GM12878 (cell line): ENCODE measurements around the gene ANKRD33B. TPM values are rescaled to one million over a fixed set of nuclear protein-coding genes. Genes with fewer than 3 reads are reported as not detected.

Experiments
- ATAC-seq: fragments of 200-7000 bp; cut with Tn5 transposase; 3 replicates; pipeline ENCODE4 v1.9.1; 2020; ENCODE audit warnings: mild to moderate bottlenecking, moderate library complexity
- Bru-seq: library from RNA; stranded (reverse); fragments of 400-500 nt; gene quantifications from one replicate; lab custom pipeline; 2021; lab: Mats Ljungman, UMichigan
- BruChase-seq, 2 experiments: library from RNA; stranded (reverse); fragments of 400-500 nt; gene quantifications; one replicate each; lab custom pipeline; 2021; lab: Mats Ljungman, UMichigan
- BruUV-seq: library from RNA; stranded (reverse); fragments of 400-500 nt; replicated peaks from 2 replicates; lab custom pipeline; 2021; lab: Mats Ljungman, UMichigan
- CTCF ChIA-PET: fragments of 300-600 bp; sonication (Branson Sonifier 250); formaldehyde crosslinking; extraction: SDS; loops from one replicate; lab custom pipeline; 2021; ENCODE audit warnings: inconsistent platforms; lab: Yijun Ruan, JAX
- POLR2A ChIA-PET: fragments of 350-600 bp; formaldehyde crosslinking; extraction: SDS; loops from one replicate; lab custom pipeline; 2021; ENCODE audit warnings: inconsistent platforms; lab: Charles Lee
- RAD21 ChIA-PET: fragments of 300-600 bp; sonication (Branson Sonifier 250); formaldehyde crosslinking; loops from one replicate; lab custom pipeline; 2023; ENCODE audit warnings: antibody characterized with exemption; ENCODE audit not compliant: unreplicated experiment; lab: Charles Lee
- SMC1A ChIA-PET: fragments of 300-600 bp; sonication (Branson Sonifier 250); formaldehyde crosslinking; loops from one replicate; lab custom pipeline; 2023; ENCODE audit not compliant: unreplicated experiment, uncharacterized antibody; lab: Charles Lee
- DNase-seq: peaks from one replicate; pipeline ENCODE4 v3.0.0-alpha.2; 2011; ENCODE audit warnings: low read depth, low spot score
- FAIRE-seq: peaks from 3 replicates; lab custom pipeline; 2011; peaks lifted over from hg19 to GRCh38; lab: Jason Lieb, UNC
- H2AFZ ChIP-seq: 2 replicates; pipeline ENCODE4 v1.6.0; 2011; ENCODE audit warnings: low read depth, low read length, control low read depth; ENCODE audit not compliant: control insufficient read depth
- H3K27ac ChIP-seq: 2 replicates; pipeline ENCODE4 v1.5.1; 2011; ENCODE audit warnings: control low read depth; ENCODE audit not compliant: control insufficient read depth, insufficient read depth
- H3K27me3 ChIP-seq, 2 experiments: replicated peaks in 1 of 2; 2 replicates each; pipeline versions ENCODE4 v1.6.0 to v1.6.1; 2011; ENCODE audit warnings: low read length in 1 of 2; ENCODE audit not compliant: control insufficient read depth in 2 of 2, insufficient read depth in 2 of 2
- H3K36me3 ChIP-seq, 2 experiments: 2 replicates each; pipeline ENCODE4 v1.5.1; 2011; ENCODE audit warnings: low read length in 1 of 2; ENCODE audit not compliant: control insufficient read depth in 2 of 2, insufficient read depth in 2 of 2
- H3K4me1 ChIP-seq: 2 replicates; pipeline ENCODE4 v1.6.1; 2011; ENCODE audit warnings: mild to moderate bottlenecking, low read length, moderate library complexity, mixed read lengths; ENCODE audit not compliant: control insufficient read depth, insufficient read depth
- H3K4me2 ChIP-seq: 2 replicates; pipeline ENCODE4 v1.6.0; 2011; ENCODE audit warnings: control low read depth; ENCODE audit not compliant: control insufficient read depth, insufficient read depth
- H3K4me3 ChIP-seq: fragments of 200-600 bp; sonication (generic); 2 replicates; pipeline ENCODE4 v1.5.1; 2016
- H3K79me2 ChIP-seq: 2 replicates; pipeline ENCODE4 v1.6.0; 2011; ENCODE audit warnings: low read length; ENCODE audit not compliant: control insufficient read depth, insufficient read depth
- H3K9ac ChIP-seq: 2 replicates; pipeline ENCODE4 v1.8.0; 2011; ENCODE audit warnings: low read length, control low read depth, mixed read lengths; ENCODE audit not compliant: control insufficient read depth, insufficient read depth
- H3K9me3 ChIP-seq: replicated peaks from 3 replicates; pipeline ENCODE4 v1.5.1; 2011; ENCODE audit warnings: mild to moderate bottlenecking, low read length; ENCODE audit not compliant: control insufficient read depth, insufficient read depth
- H4K20me1 ChIP-seq: 2 replicates; pipeline ENCODE4 v1.6.0; 2011; ENCODE audit not compliant: control insufficient read depth, insufficient read depth
- BACH1 ChIP-seq: fragments of 450-650 bp; IDR thresholded peaks from 2 replicates; pipeline ENCODE4 v1.6.1; 2017; ENCODE audit warnings: mild to moderate bottlenecking, borderline replicate concordance
- BCL11A ChIP-seq: IDR thresholded peaks from 2 replicates; pipeline ENCODE4 v1.6.1; 2011; ENCODE audit warnings: low read depth, low read length
- CHD2 ChIP-seq: IDR thresholded peaks from 2 replicates; pipeline ENCODE4 v1.6.1; 2011; ENCODE audit warnings: low read depth, low read length, improper control_type of control experiment, borderline replicate concordance
- GATAD2B ChIP-seq: fragments of 450-650 bp; conservative IDR thresholded peaks from 2 replicates; pipeline ENCODE4 v1.6.1; 2017; ENCODE audit warnings: low read depth, mild to moderate bottlenecking, moderate library complexity
- HDAC6 ChIP-seq: fragments of 200-600 bp; sonication (generic); IDR thresholded peaks from one replicate; pipeline ENCODE4 v1.8.0; 2017; ENCODE audit warnings: antibody characterized with exemption; ENCODE audit not compliant: unreplicated experiment
- IRF5 ChIP-seq: fragments of 450-650 bp; IDR thresholded peaks from 2 replicates; pipeline ENCODE4 v1.6.1; 2017; ENCODE audit warnings: borderline replicate concordance
- KLF5 ChIP-seq: fragments of 450-650 bp; IDR thresholded peaks from 2 replicates; pipeline ENCODE4 v1.6.1; 2014; ENCODE audit warnings: mild to moderate bottlenecking; ENCODE audit not compliant: partially characterized antibody
- LARP7 ChIP-seq: fragments of 450-650 bp; IDR thresholded peaks from 2 replicates; pipeline ENCODE4 v1.6.1; 2017; ENCODE audit warnings: mild to moderate bottlenecking
- PAX8 ChIP-seq: fragments of 450-650 bp; IDR thresholded peaks from 2 replicates; pipeline ENCODE4 v1.6.1; 2017; ENCODE audit warnings: mild to moderate bottlenecking, moderate library complexity
- STAT1 ChIP-seq: fragments of 450-650 bp; conservative IDR thresholded peaks from 2 replicates; pipeline ENCODE4 v1.6.1; 2014; ENCODE audit warnings: antibody characterized with exemption, mild to moderate bottlenecking
- TCF7 ChIP-seq: IDR thresholded peaks from 2 replicates; pipeline ENCODE4 v1.6.1; 2014; ENCODE audit warnings: antibody characterized with exemption, borderline replicate concordance
- ZNF24 ChIP-seq: fragments of 450-650 bp; IDR thresholded peaks from 2 replicates; pipeline ENCODE4 v1.6.1; 2017; ENCODE audit warnings: antibody characterized with exemption, mild to moderate bottlenecking
- ZNF687 ChIP-seq: fragments of 450-650 bp; IDR thresholded peaks from 2 replicates; pipeline ENCODE4 v1.6.1; 2017; ENCODE audit warnings: mild to moderate bottlenecking, moderate library complexity
- WGBS: methylation state at CpG from one replicate; pipeline ENCODE4 v1.1.6; 2016; ENCODE audit warnings: low lambda C conversion rate; ENCODE audit not compliant: insufficient replicate concordance, insufficient coverage; ENCODE audit errors: missing lambda C conversion rate; 5-methylcytosine and 5-hydroxymethylcytosine counted together
- in situ Hi-C: fragments of 300-500 bp; cut with MboI; formaldehyde crosslinking; loops from 9 replicates; pipeline ENCODE4 v1.14.3; 2018; ENCODE audit warnings: mixed read lengths
- intact Hi-C: fragments of 100-400 bp; cut with micrococcal nuclease; formaldehyde crosslinking; loops from one replicate; pipeline ENCODE4 v1.14.2; 2022; ENCODE audit not compliant: unreplicated experiment
- long read RNA-seq, 2 experiments: library from polyadenylated mRNA; unstranded; transcript quantifications; one replicate each; pipeline ENCODE4 v2.0.0, GENCODE V29; 2019 to 2020
- polyA minus RNA-seq, 3 experiments: library from RNA; depleted of rRNA, polyadenylated mRNA; stranded (reverse); fragments of >200 nt; gene quantifications; 2 replicates each; pipeline ENCODE4 v1.2.3, GENCODE V29; 2011
- polyA plus RNA-seq, 11 experiments: library from polyadenylated mRNA; depleted of rRNA in 4 of 11; unstranded in 6 of 11; stranded (reverse) in 5 of 11; fragments of >200 nt; fragmentation: Nextera tagmentation in 4 of 11; fragmentation: Illumina TruSeq in 1 of 11; extraction: Ambion mirVana in 4 of 11; extraction: Trizol in 1 of 11; gene quantifications; 1 replicate in 1 of 11; 2 replicates in 10 of 11; pipeline versions ENCODE4 v1.2.1 to v1.2.3, GENCODE V29; 2011 to 2016; ENCODE audit warnings: inconsistent platforms in 2 of 11, missing spikeins in 2 of 11, low read depth in 1 of 11
- total RNA-seq, 4 experiments: library from RNA; depleted of rRNA in 3 of 4; stranded (reverse); fragments of >200 nt in 3 of 4; fragmentation: Illumina TruSeq in 1 of 4; extraction: Trizol in 1 of 4; gene quantifications; 2 replicates each; pipeline versions ENCODE4 v1.2.1 to v1.2.3, GENCODE V29; 2013 to 2021

ANKRD33B gene
- total RNA-seq (2013; cell fraction: nucleolus; rRNA removed), result 51.1 and 53.7 TPM in 2 replicates
- total RNA-seq (2014; rRNA removed), result 17.0 and 18.6 TPM in 2 replicates
- 20.3 and 20.4 TPM in 2 replicates for total RNA-seq (2014; rRNA removed; fragmentation: Illumina TruSeq; extraction: Trizol)
- 58.4 and 61.6 TPM in 2 replicates for total RNA-seq (2021)
- 12.2 TPM for polyA plus RNA-seq (2011; ENCODE audit: low read depth)
- 11.0 and 12.7 TPM in 2 replicates for polyA plus RNA-seq (2011; rRNA removed)
- polyA plus RNA-seq (2011; cell fraction: cytosol; rRNA removed), result 16.9 and 17.7 TPM in 2 replicates
- polyA plus RNA-seq (2011; cell fraction: nucleus; rRNA removed), result 24.0 and 29.2 TPM in 2 replicates
- 19.6 TPM in 2 replicates for polyA plus RNA-seq (2012)
- 22.7 and 27.0 TPM in 2 replicates for polyA plus RNA-seq (2014; fragmentation: Illumina TruSeq; extraction: Trizol)
- 1 to 10 TPM; 5.9 to 6.1 TPM for polyA plus RNA-seq (2014; fragmentation: Nextera tagmentation; extraction: Ambion mirVana)
- 19.6 and 20.7 TPM in 2 replicates for polyA plus RNA-seq (2014; rRNA removed)
- 1 to 10 TPM; 4.9 to 9.5 TPM for polyA plus RNA-seq (2016; fragmentation: Nextera tagmentation; extraction: Ambion mirVana)
- polyA minus RNA-seq (2011; rRNA and poly(A)+ RNA removed), result 42.2 and 53.6 TPM in 2 replicates
- 28.3 and 29.6 TPM in 2 replicates for polyA minus RNA-seq (2011; cell fraction: cytosol; rRNA and poly(A)+ RNA removed)
- 13.7 and 27.7 TPM in 2 replicates for polyA minus RNA-seq (2011; cell fraction: nucleus; rRNA and poly(A)+ RNA removed)
- Bru-seq, nascent RNA, result percentile 96 among the genes with signal in this experiment
- BruChase-seq, experiment 1, labeled RNA remaining after a 6-hour chase, result percentile 97 among the genes with signal in this experiment
- BruChase-seq, experiment 2, labeled RNA remaining after a 2-hour chase, result percentile 97 among the genes with signal in this experiment
- long read RNA-seq, experiment 1, partial matches to known transcripts, result 0 of 4 reads
- long read RNA-seq, experiment 1, other reads (novel, unspliced or antisense), result 4 of 4 reads
- long read RNA-seq, experiment 2, partial matches to known transcripts, result 0 of 28 reads
- long read RNA-seq, experiment 2, other reads (novel, unspliced or antisense), result 28 of 28 reads

GRCh38 chr5:10563945-10564837 is at the start of gene ANKRD33B:
Gene ANKRD33B, plus strand, starts transcription at chr5:10564070. Its CDS starts 398 bp downstream, at chr5:10564468.
- H3K27me3 ChIP-seq, result no peaks in the 10 kb centered on the region
- peak within 1 kb of the TSS; percentile 87 for H3K4me3 ChIP-seq
- in situ Hi-C loops, result no loop called here
- H3K4me1 ChIP-seq, result peaks cover 19% of the 10 kb centered on the region
- no peaks in the 10 kb centered on the region; the same call in 1 of the 2 replicates for H4K20me1 ChIP-seq
- intact Hi-C loops, result loop anchor here (1.0 to 5.0 kb wide), 5 partner anchors 15 to 197 kb away; partner anchors contain the start of gene DAP
- FAIRE-seq, result no peak
- H2AFZ ChIP-seq, result peak within 1 kb of the TSS; percentile 76
- ChIA-PET SMC1A (interaction anchor here (0.6 kb wide), 1 partner anchor 430 kb away, joined by 3 read pairs; no protein-coding TSS in a partner anchor), RAD21 (interaction anchor here (0.6 to 1.9 kb wide), 12 partner anchors 12 to 211 kb away, joined by 3 to 16 read pairs (median 4); partner anchors contain the start of gene MARCHF6), CTCF (interaction anchor here (0.6 kb wide), 1 partner anchor 63 kb away, joined by 3 read pairs; no protein-coding TSS in a partner anchor), POLR2A (interaction anchor here (1.0 to 2.3 kb wide), 5 partner anchors 13 to 63 kb away, joined by 3 to 14 read pairs (median 3); no protein-coding TSS in a partner anchor)
- BruUV-seq, result no TSS peak
- peak within 1 kb of the TSS; percentile 99 for H3K4me2 ChIP-seq
- H3K9me3 ChIP-seq, result no peaks in the 10 kb centered on the region
- H3K9ac ChIP-seq, result peak within 1 kb of the TSS; percentile 86
- DNase-seq, result no peak
- H3K79me2 ChIP-seq, result peaks cover 58% of the 10 kb centered on the region
- under 1% methylated on average over 74 of the region's 119 CpGs for whole genome bisulfite sequencing
- H3K36me3 ChIP-seq, result no peaks in the 10 kb centered on the region; a peak in 1 of 4 replicates
- peak within 1 kb of the TSS; percentile 87 for H3K27ac ChIP-seq
- ATAC-seq, result peak; percentile 64
- TF ChIP-seq BACH1, result peak; percentile 5; the same call in 1 of the 2 replicates
- TF ChIP-seq BCL11A, result no peak
- peak; percentile 4 for TF ChIP-seq KLF5
- no peak for TF ChIP-seq IRF5
- peak; percentile 7; the same call in 1 of the 2 replicates for TF ChIP-seq ZNF24
- peak; percentile 8 for TF ChIP-seq GATAD2B
- no peak for TF ChIP-seq TCF7
- no peak for TF ChIP-seq PAX8
- peak; percentile 70 for TF ChIP-seq LARP7
- TF ChIP-seq ZNF687, result peak; percentile 61
- TF ChIP-seq HDAC6, result peak; percentile 73
- 0 out of 2 replicates have a peak, but pooled peaks have one; percentile 23 for TF ChIP-seq CHD2
- TF ChIP-seq STAT1, result no peak
